ENCODE results near the gene STAB2.

STAB2 gene

DNA sequence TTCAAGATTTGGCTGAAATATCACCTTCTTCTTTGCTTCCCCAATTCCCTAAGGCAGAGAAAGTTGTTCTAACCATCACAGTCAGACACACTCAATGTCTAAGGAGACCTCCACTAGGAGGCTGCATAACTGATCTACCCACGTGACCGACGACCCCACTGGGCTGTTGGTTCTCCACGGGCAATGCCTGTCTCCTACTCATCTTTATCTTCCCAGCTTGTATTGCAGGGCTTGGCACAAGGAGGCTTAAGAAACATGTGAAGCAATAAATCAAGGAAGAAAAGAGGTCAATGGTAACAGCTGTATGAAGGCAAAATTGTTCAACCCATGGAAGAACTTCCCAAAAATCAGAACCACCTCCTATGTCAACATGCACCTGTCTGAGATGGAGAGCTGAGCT lies 226.9 kb downstream of the STAB2 start:
- H3K4me1 ChIP-seq (ENCODE audit: control insufficient read depth, insufficient read depth, low read length): peaks cover 11% of the 10 kb centered on the region
- H3K36me3 ChIP-seq (ENCODE audit: control insufficient read depth in 2 of 2, insufficient read depth in 2 of 2, low read length in 2 of 2): peaks cover 29 to 32% of the 10 kb centered on the region in 2 donors
- H3K27ac ChIP-seq (ENCODE audit: low read length): no peak overlapping the region

DNA sequence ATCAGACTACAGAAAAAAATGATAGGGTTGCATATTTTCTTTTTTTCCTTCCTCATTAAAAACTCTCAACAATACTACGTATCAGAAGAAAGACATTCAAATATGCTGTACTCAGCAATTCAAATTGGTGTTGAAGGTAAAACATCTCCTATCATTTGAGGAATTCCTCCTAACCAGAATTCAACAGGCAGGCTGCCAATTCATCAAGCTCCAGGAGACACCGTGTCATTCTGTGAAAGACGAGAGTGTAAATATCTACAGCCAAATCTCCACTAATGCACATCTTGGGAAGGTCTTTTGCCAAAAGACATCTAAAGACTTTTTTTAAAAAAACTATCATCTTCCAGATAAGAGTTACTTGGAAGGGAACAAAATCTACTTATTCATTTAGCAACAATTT lies 227.4 kb downstream of the STAB2 start:
- Histone ChIP-seq H3K27me3 (ENCODE audit: control insufficient read depth in 1 of 2, insufficient read depth in 2 of 2, low read length in 2 of 2) (no peaks in the 10 kb centered on the region), H3K4me3 (ENCODE audit: low read length in 2 of 2) (no peak overlapping the region), H3K9me3 (ENCODE audit: control insufficient read depth in 2 of 2, low read length in 2 of 2) (no peaks in the 10 kb centered on the region), H3K36me3 (ENCODE audit: control insufficient read depth in 2 of 2, insufficient read depth in 2 of 2, low read length in 2 of 2) (peaks cover 29% of the 10 kb centered on the region in 2 donors), H3K4me1 (ENCODE audit: control insufficient read depth, insufficient read depth, low read length) (peaks cover 16% of the 10 kb centered on the region), H3K27ac (ENCODE audit: low read length) (no peak overlapping the region), H3K9ac (ENCODE audit: low read length in 2 of 2) (no peak overlapping the region)

More for the DNA sequence above, 226.9 kb downstream of the STAB2 start:
- H3K9me3 ChIP-seq (ENCODE audit: control insufficient read depth in 2 of 2, low read length in 2 of 2): no peaks in the 10 kb centered on the region
- no peak overlapping the region for H3K9ac ChIP-seq (ENCODE audit: low read length in 2 of 2)
- no peaks in the 10 kb centered on the region for H3K27me3 ChIP-seq (ENCODE audit: control insufficient read depth in 1 of 2, insufficient read depth in 2 of 2, low read length in 2 of 2)
- H3K4me3 ChIP-seq (ENCODE audit: low read length in 2 of 2): no peak overlapping the region
